Measurements from ENCODE around the gene NMUR2.

The NMUR2 gene

DNA sequence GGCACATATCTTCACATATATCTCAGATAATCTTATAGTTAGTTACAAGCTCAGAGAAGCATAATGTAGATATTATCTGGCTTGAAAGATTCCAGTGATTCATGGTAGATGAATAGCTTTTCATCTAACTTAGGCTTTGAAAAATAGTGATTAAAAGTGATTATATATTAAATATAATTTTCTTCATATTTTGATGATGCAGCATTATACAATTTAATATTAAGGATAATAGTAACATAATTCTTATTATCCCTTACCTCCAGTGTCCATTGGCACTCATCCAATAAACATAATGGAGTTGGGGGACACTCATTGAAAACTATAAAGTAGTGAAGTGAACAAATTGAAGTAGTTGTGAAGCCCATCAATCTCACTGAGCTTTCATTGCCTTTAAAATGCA, 35.8 kb downstream of the NMUR2 start:
- DNase-seq (ENCODE audit: low read depth in 2 of 2, low spot score in 1 of 2): no peak

DNA sequence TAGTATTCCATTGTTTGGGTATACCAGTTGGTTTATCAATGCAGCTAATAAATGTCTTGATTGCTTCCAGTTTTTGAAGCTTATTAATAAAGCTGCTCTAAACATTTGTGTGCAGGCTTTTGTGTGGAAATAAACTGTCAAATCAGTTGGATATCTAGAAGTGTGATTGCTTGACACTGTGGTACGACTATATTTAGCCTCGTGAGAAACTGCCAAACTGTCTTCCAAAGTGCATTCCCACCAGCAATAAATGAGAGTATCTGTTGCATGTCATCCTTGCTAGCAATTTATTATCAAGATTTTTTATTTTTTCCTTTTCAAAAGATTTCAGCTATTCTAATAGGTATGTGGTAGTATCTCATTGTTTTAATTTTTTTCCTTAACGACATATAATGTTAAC, 37.5 kb downstream of the NMUR2 start:
- no peak for DNase-seq (ENCODE audit: low read depth in 2 of 2, low spot score in 1 of 2)

DNA sequence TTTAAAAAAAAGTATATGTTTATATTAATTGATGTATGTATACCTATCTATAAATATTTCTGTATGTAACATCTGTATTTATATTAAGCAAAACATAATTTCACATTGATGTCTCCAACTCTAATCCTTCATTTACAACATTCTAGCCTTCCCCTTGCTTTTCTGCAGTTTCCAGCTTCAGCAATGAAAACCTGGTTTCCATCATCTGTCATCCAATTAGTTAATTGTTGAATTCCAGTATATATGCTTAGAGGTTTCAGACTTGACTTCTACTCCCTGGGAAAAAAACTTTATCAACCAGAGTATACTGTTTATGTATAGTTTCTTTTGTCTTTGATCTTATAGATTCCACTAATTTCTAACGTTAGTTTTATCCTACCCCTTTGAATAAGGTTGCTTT, 38.4 kb downstream of the NMUR2 start:
- DNase-seq (ENCODE audit: low read depth in 2 of 2, low spot score in 1 of 2): no peak

DNA sequence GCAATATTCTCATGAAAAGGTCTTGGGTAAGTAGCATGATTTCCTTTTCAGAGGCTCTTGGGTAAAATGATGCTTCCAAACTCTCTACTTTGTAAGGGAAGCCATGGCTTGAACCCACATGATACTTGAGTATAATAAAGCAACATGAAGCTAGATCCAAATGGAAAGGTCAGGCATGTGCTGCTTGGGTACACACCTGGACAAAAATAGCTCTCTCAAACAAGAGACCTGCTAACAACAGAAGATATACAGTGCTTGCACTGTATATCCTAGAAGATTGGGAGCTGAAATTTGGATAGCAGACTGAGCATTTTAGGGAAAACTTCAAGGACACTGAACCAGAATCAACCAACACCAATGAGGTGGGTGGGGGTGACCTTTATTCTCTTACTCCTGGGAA, 40.2 kb downstream of the NMUR2 start:
- DNase-seq (ENCODE audit: low read depth in 2 of 2, low spot score in 1 of 2): no peak

DNA sequence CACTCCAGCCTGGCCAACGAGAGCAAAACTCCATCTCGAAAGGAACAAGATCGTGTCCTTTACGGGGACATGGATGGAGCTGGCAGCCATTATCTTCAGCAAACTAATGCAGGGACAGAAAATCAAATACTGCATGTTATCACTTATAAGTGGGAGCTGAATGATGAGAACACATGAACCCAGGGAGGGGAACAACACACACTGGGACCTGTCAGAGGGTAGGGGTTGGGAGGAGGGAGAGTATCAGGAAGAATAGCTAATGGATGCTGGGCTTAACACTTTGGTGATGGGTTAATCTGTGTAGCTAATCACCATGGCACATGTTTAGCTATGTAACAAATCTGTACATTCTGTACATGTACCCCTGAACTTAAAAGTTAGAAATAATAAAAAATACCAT, 40.9 kb downstream of the NMUR2 start:
- DNase-seq (ENCODE audit: low read depth in 2 of 2, low spot score in 1 of 2): no peak

DNA sequence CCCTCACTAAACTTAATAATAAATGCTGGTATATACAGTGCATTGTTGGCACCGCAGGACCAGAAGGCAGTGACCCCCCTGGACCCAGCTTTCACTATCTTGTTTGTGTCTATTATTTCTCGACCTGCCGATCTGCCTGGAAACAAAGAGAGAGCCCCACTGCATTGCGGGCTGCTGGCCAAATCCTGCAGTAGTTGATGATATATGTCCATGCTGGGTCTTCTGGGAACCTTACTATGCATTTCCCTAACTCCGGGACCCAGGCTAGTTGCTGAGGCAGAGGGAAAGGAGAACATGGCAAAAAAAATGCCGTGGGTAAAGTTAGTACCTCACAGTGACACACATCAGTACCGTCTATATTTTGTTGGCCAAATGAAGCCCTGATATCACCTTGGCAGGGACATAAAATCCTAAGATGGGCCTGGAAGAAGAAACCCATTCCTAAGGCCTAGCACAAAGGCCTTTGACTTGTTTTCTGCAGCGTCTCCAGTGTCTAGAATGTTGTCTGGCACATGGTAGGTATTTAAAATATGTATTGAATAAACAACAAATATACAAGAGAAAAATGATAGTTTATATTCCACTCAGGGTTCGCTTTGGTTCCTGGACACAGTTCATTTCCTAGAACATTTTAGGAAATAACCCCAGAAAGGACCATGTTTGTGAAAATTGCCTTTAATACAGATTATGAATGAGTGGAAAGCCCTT, 46.1 kb downstream of the NMUR2 start:
- no peak for DNase-seq (ENCODE audit: low read depth in 2 of 2, low spot score in 1 of 2)

DNA sequence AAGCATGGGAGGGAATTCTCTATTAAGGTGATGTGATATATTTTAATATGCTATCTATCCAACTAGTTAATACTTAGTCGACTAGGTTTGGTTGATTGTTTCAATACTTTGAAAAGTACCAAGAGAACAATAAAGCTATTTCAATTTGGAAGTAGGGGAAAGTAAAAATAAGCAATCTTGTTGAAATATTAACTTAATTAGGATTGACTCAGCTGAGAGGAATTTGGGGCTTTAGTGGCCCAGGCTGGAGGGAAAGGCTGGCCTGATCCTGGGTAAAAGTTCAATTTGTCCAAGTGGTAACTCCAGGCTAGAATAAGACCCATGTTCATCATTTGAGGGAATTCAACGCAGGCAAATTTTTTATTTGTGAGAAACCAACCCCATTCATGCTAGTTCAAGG, 48.6 kb downstream of the NMUR2 start:
- DNase-seq (ENCODE audit: low read depth in 2 of 2, low spot score in 1 of 2): no peak

DNA sequence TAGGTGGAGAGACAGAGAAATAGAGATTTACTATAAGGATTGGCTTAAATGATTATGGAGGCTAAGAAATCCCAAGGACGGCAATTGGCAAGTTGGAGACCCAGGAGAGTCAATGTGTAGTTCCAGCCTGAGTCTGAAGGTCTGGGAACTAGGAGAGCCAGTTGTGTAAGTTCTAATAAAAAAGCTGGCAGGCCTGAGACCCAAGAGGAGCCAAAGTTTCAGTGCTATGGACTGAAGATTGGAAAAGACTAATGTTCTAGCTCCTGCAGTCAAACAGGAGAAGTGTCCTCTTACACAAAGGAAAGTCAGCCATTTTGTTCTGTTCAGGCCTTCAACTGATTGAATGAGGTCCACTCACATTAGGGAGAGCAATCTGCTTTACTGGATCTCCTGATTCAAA, 50.0 kb downstream of the NMUR2 start:
- DNase-seq (ENCODE audit: low read depth in 2 of 2, low spot score in 1 of 2): no peak

DNA sequence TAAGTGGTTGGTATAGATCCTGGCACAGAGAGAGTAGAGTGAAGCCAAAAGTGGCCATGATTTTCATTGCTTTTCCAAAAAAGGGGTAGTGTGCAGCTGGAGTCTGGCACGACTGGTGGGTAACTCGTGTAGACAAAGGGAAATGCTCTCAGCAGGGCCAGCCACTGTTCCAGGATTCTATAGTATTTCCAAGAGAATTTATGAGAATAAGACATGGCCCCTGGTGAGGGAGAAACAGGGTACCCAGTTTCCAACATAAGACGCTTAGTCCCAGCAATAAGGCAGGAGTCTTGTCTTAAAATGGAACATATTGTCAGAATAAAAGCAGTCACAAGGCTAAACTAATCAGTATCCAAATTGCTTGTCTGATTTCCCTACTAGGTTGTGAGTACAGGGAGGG, 52.1 kb downstream of the NMUR2 start:
- no peak for DNase-seq (ENCODE audit: low read depth in 2 of 2, low spot score in 1 of 2)

DNA sequence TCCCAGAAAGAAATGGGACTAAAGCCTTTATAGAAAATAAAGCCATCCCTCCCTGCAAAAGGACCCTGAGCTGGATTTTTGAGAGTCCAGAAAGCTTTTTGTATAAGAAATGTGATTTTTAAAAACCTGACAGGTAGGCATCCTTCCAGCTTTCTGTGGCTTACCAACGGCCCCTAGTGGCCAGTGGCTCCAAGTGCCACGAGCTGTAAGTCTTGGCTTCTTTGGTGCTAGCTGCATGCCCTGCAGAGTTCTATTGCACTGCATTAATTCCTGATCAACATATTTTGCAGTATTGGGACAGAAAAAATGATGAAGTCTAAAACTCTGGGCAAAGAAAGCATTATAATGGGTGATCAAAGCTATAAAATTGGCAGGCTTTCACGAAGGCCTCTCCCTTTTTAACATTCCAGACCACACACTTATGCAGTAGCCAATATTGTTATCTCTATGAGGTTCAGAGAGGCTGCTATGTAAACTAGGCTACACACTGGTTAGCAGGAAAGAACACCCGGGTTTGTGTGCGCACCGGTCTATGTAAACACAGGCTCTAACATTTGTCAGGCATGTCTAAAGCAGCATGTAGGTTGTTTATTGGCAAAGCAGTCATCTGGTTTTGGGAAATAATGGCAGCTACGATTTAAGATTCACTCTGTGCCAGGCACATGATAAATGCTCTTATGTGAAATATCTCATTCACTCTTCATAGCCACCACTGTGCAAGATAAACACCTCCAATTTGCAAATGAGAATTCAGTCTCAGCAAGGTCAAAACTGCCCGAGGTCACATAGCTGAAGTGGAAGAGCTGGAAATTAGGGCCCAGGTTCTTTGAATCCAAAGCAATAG, 55.2 kb downstream of the NMUR2 start:
- no peak for DNase-seq (ENCODE audit: low read depth in 2 of 2, low spot score in 1 of 2)

Measured in stimulated activated CD8-positive, alpha-beta memory T cell treated with anti-CD3 and anti-CD28 coated beads, Interleukin-4, amount 100 ng/mL, for 1 hour (primary cell).